Lower lobe of right lung (tissue), 2 donors: ENCODE measurements around the gene HYOU1. TPM values are rescaled to one million over a fixed set of nuclear protein-coding genes. Genes with fewer than 3 reads are reported as not detected.
A peak's percentile ranks its signal among the peaks of the same experiment; 100 is the strongest.
"Not testable (repeated sequence)": the region's sequence is repeated elsewhere in the genome, so short reads cannot be mapped to it uniquely, and the experiment has no call there.

ENCODE experiments used
- ATAC-seq, 2 donors: fragments of 200-7000 bp; cut with Tn5 transposase; one replicate each; pipeline ENCODE4 v1.9.1; 2020 to 2022; ENCODE audit warnings: mild to moderate bottlenecking in 2 of 2, moderate library complexity in 2 of 2
- DNase-seq: peaks from one replicate; pipeline ENCODE4 v3.0.0-alpha.2; 2020
- H3K27ac ChIP-seq: fragments of 200-600 bp; one replicate; pipeline ENCODE4 v1.8.0; 2022
- H3K27me3 ChIP-seq: fragments of 200-600 bp; one replicate; pipeline ENCODE4 v1.8.0; 2022; ENCODE audit warnings: low read depth
- H3K36me3 ChIP-seq: fragments of 200-600 bp; one replicate; pipeline ENCODE4 v1.8.0; 2022; ENCODE audit warnings: mild to moderate bottlenecking
- H3K4me1 ChIP-seq: fragments of 200-600 bp; one replicate; pipeline ENCODE4 v1.8.0; 2022
- H3K4me3 ChIP-seq: fragments of 200-600 bp; one replicate; pipeline ENCODE4 v1.8.0; 2022; ENCODE audit warnings: mild to moderate bottlenecking
- H3K9me3 ChIP-seq: fragments of 200-600 bp; one replicate; pipeline ENCODE4 v1.8.0; 2022
- intact Hi-C: fragments of 100-400 bp; cut with DNase I; formaldehyde crosslinking; loops from one replicate; pipeline ENCODE4 v1.11.0; 2022
- total RNA-seq: library from RNA; stranded (reverse); fragmentation: NEBNext Ultra II Directional; extraction: Animal tissue kit (Norgen Biotek cat#: 25700); gene quantifications from one replicate; pipeline ENCODE4 v1.2.1, GENCODE V29; 2021
- TF ChIP-seq, protein P1 (sequence below): fragments of 200-600 bp; IDR thresholded peaks from one replicate; pipeline ENCODE4 v1.8.0; 2022; ENCODE audit warnings: antibody characterized with exemption, mild to moderate bottlenecking
- donor health status: DM: no; HTN: yes; CAD: no; lungs with severe emphysema.

HYOU1 gene
- total RNA-seq, 1 donor from 2014 or later = 115 TPM

DNA sequence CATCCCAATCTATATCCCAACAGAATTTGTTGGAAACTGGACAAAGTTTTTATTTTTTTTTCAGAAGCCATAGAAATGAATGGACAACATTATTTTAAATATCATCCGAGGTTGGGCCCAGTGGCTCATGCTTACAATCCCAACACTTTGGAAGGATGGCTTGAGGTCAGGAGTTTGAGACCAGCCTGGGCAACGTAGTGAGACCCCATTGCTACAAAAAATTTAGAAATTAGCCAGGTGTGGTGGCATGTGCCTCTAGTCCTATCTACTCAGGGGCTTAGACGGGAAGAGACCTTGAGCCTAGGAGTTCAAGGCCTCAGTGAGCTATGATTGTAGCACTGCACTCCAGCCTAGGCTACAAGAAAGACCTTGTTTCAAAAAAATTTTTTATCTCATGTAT lies 22.2 kb downstream of the HYOU1 start:
- intact Hi-C loops = no loop called here
- Histone ChIP-seq H3K4me3 (no peak overlapping the region), H3K27ac (no peak overlapping the region), H3K9me3 (no peaks in the 10 kb centered on the region), H3K36me3 (no peaks in the 10 kb centered on the region), H3K4me1 (peaks cover 10% of the 10 kb centered on the region), H3K27me3 (no peaks in the 10 kb centered on the region)
- TF ChIP-seq, protein P1, sequence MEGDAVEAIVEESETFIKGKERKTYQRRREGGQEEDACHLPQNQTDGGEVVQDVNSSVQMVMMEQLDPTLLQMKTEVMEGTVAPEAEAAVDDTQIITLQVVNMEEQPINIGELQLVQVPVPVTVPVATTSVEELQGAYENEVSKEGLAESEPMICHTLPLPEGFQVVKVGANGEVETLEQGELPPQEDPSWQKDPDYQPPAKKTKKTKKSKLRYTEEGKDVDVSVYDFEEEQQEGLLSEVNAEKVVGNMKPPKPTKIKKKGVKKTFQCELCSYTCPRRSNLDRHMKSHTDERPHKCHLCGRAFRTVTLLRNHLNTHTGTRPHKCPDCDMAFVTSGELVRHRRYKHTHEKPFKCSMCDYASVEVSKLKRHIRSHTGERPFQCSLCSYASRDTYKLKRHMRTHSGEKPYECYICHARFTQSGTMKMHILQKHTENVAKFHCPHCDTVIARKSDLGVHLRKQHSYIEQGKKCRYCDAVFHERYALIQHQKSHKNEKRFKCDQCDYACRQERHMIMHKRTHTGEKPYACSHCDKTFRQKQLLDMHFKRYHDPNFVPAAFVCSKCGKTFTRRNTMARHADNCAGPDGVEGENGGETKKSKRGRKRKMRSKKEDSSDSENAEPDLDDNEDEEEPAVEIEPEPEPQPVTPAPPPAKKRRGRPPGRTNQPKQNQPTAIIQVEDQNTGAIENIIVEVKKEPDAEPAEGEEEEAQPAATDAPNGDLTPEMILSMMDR = no peak
- DNase-seq (no peak), ATAC-seq (no peak)

DNA sequence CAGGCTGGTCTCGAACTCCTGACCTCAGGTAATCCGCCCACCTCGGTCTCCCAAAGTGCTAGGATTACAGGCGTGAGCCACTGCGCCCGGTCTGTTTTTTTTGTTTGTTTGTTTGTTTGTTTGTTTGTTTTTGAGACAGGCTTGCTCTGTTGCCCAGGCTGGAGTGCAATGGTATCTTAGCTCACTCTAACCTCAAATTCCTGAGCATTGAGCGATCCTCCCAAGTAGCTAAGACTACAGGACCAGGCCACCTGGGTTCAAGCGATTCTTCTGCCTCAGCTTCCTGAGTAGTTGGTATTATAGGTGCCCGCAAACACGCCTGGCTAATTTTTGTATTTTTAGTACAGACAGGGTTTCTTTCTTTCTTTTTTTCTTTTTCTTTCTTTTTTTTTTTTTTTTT lies 23.6 kb downstream of the HYOU1 start:
- H3K9me3 ChIP-seq, DNase-seq, H3K27ac ChIP-seq, H3K36me3 ChIP-seq, H3K4me3 ChIP-seq, intact Hi-C loops, ATAC-seq, H3K27me3 ChIP-seq: not testable (repeated sequence)
- H3K4me1 ChIP-seq = peaks cover 21% of the 10 kb centered on the region

DNA sequence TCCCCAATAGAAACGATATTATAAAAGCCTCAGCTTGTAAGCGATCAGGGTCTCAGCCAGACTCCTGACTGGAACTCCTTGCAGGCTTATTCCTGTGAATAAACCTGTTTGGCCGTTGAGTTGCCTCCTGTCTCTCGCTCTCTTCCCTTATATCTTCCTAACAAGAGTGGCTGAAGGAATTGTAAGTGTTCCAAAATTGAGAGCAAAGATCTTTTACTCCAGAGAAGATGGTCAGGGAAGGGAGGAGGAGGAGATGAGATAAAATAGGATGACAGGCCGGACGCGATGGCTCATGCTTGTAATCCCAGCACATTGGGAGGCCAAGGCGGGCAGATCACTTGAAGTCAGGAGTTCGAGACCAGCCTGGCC lies 25.1 kb downstream of the HYOU1 start:
- no peaks in the 10 kb centered on the region for H3K9me3 ChIP-seq
- H3K36me3 ChIP-seq = peaks cover 8% of the 10 kb centered on the region
- H3K4me1 ChIP-seq = peaks cover 21% of the 10 kb centered on the region
- H3K27ac ChIP-seq = no peak overlapping the region
- H3K27me3 ChIP-seq = no peaks in the 10 kb centered on the region
- ATAC-seq (no peak), DNase-seq (no peak)
- TF ChIP-seq, protein P1 = no peak
- H3K4me3 ChIP-seq = no peak overlapping the region
- intact Hi-C loops = no loop called here

DNA sequence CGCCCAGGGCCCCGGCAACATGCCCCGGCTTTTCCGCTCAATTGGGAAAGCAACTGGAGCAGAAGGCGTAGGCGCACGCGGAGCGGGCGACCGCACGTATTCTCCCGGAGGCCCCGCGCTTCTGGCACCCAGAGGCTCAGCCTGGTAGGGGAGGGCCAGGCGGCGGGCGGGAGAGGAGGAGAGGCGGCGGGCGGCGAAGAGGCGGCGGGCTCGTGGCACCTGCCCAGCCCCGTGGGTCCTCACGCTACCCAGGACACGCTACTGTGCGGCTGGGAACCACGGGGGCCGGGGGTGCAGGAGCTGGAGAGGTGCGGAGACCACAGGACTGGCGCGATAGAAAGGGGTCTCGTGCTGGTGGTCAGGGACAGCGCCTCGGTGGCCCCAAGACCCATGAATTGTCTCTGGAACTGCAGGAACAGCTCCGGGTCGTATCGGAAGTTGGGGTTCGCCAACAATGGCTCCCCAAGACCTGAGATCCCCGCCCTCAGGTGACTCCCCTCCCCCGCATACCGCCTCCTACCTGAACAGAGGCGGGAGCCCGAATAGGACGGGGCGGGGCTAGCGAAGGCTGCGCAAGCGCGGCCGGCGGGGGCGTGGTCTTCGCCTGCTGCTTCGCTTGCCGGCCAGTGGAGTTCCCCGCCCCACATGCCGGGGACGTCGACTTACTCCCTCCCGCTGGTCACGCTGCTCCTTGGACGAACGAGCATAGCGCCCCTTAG lies 26.5 kb downstream of the HYOU1 start, which contains the start of gene SLC37A4:
Gene SLC37A4, minus strand, starts transcription at position 549 of the 719 bp plus-strand sequence.
- ATAC-seq (peak; percentile 98 to 99), DNase-seq (peak; percentile 100)
- H3K36me3 ChIP-seq = peaks cover 16% of the 10 kb centered on the region
- intact Hi-C loops = no loop called here
- peak within 1 kb of the TSS; percentile 86 for H3K27ac ChIP-seq
- peaks cover 21% of the 10 kb centered on the region for H3K4me1 ChIP-seq
- H3K9me3 ChIP-seq = no peaks in the 10 kb centered on the region
- H3K27me3 ChIP-seq = no peaks in the 10 kb centered on the region
- H3K4me3 ChIP-seq = peak within 1 kb of the TSS; percentile 97
- TF ChIP-seq, protein P1 = peak; percentile 88

DNA sequence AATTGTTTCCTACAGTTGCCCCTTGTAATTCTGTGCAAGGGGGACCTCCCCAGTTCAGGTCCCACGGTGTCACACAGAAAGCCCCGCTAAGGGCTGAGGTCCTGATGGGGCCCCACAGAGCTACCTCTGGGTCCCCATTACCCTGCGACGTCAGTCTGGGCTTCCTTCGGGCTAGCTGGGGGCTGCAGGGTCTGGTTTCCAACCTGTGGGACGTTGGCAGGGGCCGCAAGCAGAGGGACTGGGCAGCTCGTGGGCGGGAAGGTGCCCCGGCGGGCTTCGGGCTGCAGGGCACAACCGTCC lies 27.0 kb downstream of the HYOU1 start:
- H3K27ac ChIP-seq = peak overlapping the region; percentile 86
- peak overlapping the region; percentile 97 for H3K4me3 ChIP-seq
- intact Hi-C loops = no loop called here
- DNase-seq (no peak), ATAC-seq (no peak)
- TF ChIP-seq, protein P1 = no peak
- H3K4me1 ChIP-seq = peaks cover 26% of the 10 kb centered on the region
- no peaks in the 10 kb centered on the region for H3K27me3 ChIP-seq
- H3K9me3 ChIP-seq = no peaks in the 10 kb centered on the region
- peaks cover 21% of the 10 kb centered on the region for H3K36me3 ChIP-seq

DNA sequence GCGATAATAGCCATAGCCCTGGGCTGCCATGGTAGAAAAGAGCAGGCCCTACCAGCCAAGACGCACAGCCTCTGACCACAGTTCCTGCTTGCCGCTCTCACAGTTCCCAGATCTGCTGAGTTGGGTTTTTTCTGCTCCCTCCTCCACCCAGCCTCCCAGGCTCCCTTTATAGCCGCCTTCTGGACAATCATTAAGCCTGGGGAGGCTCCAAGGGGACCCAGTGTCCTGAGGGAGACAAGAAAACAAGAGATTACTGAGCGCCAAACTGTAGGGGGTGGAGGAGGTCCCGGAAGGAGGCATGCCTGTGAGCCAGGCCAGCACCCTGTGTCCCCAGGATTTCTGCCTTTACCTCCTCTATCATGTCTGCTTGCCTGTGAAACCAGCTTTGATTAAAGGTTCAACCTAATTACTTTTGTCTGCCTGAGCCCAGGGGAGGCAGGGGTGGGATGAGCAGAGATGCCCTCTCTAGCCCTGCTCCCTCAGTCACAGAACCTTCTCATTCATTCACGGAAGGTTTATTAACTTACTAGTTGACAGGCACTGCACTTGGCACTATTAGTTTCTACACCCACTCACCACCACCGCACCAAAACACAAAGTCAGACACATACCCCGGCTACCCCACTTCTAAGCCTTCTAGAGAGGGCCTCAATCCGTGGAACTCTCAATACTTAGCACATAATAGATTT lies 27.5 kb downstream of the HYOU1 start:
- intact Hi-C loops = no loop called here

More for the DNA sequence above, 27.5 kb downstream of the HYOU1 start:
- ATAC-seq (no peak), DNase-seq (no peak)
- TF ChIP-seq, protein P1 = no peak
- H3K36me3 ChIP-seq = peaks cover 26% of the 10 kb centered on the region
- peak overlapping the region; percentile 97 for H3K4me3 ChIP-seq
- no peaks in the 10 kb centered on the region for H3K27me3 ChIP-seq
- H3K27ac ChIP-seq = peak overlapping the region; percentile 86
- no peaks in the 10 kb centered on the region for H3K9me3 ChIP-seq
- H3K4me1 ChIP-seq = peaks cover 31% of the 10 kb centered on the region
